HG02642 (cell line): ENCODE results near the gene RICTOR.

Experiments used
- ATAC-seq: cut with Tn5 transposase; IDR thresholded peaks from one replicate; pipeline ENCODE4 v1.9.1; 2021; ENCODE audit warnings: mild to moderate bottlenecking; ENCODE audit not compliant: unreplicated experiment, poor library complexity

Gene RICTOR

DNA sequence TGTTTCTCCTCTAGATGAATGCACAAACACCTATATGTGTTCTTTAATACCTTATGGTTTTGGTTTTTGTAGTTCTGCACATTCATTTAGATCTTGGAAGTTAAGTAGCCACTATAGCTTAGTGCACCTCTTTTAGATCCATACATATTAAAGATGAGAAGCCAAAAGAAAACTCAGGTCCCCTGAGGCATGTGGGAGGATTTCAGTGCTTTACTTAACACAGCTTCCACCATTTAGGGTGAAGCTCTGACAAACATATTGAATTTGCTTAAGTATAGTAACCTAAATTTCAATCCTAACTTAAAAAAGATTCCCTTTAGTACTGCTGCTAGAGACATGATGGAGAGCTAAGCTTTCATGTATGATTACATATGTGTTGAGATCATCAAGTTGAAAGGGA is 25.6 kb upstream of the RICTOR start:
- no peak for ATAC-seq

DNA sequence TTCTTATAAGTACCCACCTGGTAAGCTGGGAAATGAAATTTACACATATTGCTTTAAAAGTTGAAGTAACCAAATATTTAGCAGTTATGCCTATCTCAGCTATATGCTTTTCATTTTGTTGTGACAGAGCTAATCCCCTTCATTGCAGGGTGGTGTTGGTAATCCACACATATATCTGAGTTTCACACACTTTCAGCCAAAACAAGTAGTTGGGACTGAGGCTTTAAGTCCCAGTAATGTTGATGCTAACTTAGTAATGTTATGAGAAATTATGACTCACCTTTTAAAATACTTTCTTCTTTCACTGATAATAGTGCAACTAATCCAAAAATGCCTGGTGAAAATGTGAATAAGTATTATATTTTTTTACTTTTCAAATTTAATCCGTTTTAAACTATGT is 19.2 kb upstream of the RICTOR start:
- ATAC-seq = no peak

DNA sequence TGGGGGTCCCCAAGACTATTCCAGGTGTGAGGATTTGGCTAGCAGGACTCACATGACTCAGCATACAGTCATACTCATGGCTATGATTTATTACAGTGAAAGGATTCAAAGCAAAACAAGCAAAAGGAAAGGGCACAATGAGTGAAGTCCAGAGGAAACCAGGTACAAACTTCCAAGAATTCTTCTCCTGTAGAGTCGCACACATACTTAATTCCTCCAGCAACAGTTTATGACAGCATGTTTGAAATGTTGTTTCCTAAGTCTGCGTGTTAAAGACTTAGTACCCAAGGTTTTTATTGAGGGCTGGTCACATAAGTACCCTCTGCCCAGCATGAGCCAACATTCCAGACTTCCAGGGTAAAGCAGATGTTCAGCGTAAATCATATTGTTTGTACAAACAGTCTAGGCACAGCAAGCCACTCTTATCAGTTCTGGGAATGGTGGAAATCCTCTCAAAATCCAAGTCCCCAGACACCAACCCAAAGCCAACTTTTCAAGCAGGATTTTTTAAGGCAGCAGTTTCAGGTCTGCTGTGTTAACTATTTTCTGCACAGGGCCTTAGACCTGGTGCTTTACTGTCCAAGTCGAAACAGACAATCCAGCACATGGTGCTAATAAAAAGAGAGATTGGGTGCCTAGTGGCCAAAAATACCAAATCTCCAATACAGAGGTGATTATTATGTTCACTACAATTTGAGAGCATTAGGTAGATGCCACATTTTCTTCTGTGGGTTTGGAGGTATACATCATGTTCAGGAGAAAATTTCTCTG is 18.6 kb upstream of the RICTOR start:
- no peak for ATAC-seq

DNA sequence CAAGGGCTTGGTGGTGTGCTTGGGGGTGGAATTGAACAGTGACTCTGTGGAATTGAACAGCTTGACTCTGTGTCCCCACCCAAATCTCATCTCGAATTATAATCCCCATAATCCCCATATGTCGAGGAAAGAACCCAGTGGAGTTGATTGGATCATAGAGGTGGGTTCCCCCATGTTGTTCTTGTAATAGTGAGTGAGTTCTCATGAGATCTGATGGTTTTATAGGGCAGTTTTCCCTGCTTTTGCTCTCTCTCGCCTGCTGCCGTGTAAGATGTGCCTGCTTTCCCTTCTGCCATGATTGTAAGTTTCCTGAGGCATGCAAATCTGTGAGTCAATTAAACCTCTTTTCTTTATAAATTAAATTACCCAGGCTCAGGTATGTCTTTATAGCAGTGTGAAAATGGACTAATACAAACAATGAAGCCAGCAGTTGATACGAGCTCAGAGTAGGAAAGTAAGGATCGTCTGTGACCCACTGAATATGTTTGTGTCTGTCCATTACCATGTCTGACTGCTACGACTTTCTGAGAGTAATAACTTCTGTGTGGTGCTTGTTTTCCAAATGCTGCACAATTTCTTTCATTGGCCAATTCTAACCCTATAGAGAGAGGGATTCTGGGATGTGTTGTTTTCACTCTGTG is 17.9 kb upstream of the RICTOR start:
- no peak for ATAC-seq

DNA sequence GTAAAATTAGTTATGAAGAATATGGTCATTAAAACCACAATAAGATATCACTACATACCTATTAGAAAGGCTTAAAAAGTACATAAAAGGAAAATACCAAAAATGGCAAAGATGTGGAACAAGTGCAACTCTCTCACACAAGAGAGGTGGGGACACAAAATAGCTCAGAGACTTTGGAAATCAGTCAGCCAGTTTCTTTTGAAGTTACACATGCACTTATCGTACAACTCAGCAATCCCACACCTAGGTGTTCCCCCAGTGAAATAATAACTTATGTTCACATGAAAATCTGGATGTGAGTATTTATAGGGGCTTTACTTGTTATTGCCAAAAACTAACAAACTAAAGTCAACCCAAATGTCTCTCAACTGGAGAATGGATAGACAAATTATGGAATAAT is 9.8 kb upstream of the RICTOR start:
- ATAC-seq = no peak

DNA sequence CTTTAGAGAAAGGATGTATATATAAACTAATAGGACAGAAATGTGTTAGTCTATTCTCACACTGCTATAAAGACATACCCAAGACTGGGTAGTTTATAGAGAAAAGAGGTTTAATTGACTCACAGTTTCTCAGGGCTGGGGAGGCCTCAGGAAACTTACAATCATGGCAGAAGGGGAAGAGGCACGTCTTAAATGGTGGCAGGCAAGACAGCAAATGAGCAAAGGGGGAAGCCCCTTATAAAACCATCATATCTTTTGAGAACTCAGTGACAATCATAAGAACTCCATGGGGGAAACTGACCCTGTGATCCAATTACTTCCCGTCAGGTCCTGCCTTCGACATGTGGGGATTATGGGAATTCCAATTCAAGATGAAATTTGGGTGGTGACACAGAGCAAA is 8.8 kb upstream of the RICTOR start:
- no peak for ATAC-seq

DNA sequence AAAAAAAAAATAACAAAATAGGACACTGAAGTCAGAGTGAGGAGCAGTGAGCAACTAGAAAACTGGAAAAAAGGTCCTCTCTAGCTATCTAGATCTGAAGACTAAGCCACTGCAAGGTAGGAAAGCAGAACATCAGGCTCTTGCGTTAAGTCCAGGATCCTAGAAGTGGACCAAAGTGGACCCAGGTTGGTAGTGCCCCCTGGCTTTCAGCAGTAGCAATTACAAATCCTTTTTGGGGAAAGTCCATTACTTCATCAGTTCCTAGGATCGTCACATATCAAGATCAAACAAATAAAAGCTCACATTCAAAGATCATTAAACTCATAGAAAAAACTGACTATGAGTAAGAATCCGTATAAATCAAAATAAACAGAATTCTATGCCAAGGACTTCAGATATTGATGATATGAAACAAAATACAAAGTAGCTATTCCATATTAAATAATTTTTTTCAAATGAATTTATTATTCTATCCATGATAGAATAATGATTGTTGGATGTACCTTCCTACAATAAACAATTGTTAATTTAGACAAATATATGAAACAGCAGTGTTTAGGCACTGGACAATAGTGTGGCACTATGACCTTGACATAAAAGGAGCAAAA is 6.5 kb upstream of the RICTOR start:
- peak; percentile 48 for ATAC-seq

DNA sequence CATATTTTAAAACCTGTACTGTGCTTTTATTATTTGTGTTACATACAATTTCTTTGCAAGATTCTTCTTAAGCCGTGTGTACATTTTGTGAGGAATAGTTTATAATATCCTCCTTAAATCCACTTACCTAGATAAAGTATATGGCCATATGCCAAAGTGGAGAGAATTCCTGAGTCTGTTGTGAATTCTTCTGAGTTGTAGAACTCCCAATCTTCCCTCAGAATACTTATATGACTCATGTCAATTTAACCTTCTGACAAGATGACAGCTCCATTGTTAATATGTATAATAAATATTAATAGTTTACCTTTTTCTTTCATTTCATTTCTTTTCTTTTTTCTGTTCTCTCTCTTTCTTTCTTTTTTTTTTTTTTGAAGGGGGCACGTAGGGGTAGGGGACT is 6.0 kb upstream of the RICTOR start:
- ATAC-seq = no peak

DNA sequence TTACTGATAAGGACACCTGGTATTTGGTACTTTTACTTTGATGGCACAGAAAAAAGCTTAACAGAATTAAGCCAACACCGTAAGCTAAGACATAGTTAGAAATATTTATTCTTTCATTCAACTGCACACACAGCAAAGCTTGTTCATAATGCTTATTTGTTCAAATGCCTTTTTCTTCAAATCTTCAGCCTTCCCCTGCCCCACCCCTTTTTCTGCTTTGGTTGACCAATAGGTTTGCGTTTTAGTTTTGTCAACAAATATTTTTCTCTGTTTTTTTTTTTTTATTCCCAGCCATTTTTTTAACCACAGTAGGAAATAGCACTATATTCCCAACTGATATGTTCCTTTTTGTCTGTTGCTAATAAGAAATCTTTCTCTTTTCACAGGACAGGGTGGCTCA is 4.9 kb upstream of the RICTOR start:
- no peak for ATAC-seq

DNA sequence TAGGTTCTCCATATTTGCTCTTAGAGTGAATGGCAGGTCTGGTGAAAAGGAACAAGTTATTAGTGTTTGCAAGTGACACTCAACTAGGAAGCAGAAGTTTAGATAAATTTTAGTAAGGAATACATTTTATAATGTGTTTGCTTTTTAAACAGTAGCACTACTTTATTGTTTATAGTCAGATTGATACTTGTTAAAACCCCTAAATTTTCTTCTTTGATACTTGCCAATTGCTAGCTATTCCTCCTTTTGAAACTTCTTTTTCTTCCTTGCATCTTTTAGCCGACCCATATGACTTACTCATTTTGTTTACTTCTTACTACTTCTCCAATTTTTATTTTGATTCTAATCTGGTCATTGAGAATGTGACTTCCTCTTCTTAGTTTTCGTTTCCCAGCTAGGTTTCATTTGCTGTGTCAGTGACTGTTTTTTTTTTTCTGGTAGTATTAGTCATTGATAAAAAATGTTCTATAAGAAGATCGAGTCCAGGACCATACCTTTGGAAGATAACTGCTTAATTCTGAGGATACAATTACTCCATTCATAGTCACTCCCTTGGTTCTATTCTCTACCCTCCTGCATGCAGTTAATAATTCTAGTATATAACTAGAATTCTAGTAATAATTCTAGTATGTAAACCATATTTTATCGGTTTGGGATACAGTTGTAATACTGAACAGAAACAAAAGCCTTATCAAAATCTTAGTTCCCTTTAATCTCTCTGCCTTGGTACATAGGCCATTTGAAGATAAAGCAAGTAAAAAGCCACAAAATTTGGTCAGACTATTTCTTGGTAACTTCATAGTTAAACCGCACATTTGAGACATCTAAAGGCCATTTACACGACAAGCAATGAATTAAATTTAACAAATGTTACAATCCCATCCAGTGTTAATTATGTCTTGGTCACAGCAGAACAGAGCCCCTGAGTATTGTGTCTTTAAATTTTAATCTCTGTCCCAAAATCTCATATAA is 2.8 kb upstream of the RICTOR start:
- ATAC-seq = no peak

DNA sequence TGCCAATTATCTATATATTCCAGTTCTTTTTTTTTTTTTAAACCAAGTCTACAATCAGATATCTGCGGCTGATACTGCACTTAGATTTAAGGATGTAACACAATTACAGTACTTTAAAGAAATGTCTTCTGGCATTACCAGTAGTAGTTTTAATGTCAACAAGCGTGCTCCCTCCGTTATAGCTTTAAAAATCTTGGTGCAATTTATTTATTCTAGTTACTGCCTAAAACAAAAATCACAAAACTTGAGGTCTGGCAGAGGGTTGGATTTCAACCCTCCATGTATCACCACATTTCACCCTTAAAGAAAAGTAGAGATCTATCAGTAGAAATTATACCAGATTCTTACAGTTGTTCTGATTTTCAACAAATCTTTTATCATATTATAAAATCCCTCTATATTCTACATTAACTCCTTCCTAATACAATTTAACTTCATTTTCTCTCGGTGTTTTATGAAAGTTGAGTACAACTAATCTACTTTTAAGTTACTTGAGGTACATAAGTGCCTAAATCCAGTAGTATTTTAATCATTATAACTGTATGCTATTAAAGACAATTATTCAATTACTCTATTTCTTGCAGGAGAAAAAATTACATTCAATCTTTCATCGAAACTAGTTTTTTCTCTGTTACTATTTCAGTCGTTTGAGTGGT is 2.0 kb upstream of the RICTOR start:
- no peak for ATAC-seq

DNA sequence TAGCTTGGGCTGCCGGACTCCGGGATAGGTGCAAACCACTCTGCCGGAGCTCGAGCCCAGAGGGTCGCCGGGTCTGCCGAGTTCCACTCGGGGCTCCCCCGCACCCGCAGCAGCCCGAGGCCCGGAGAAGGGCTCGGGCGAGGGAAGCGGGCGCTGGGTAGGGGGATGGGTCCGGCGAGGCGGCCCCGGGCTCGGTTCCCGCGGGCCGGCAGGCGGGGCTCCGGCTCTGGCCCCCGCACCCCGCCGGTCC is 507 bp downstream of the RICTOR start:
- ATAC-seq = peak; percentile 33

DNA sequence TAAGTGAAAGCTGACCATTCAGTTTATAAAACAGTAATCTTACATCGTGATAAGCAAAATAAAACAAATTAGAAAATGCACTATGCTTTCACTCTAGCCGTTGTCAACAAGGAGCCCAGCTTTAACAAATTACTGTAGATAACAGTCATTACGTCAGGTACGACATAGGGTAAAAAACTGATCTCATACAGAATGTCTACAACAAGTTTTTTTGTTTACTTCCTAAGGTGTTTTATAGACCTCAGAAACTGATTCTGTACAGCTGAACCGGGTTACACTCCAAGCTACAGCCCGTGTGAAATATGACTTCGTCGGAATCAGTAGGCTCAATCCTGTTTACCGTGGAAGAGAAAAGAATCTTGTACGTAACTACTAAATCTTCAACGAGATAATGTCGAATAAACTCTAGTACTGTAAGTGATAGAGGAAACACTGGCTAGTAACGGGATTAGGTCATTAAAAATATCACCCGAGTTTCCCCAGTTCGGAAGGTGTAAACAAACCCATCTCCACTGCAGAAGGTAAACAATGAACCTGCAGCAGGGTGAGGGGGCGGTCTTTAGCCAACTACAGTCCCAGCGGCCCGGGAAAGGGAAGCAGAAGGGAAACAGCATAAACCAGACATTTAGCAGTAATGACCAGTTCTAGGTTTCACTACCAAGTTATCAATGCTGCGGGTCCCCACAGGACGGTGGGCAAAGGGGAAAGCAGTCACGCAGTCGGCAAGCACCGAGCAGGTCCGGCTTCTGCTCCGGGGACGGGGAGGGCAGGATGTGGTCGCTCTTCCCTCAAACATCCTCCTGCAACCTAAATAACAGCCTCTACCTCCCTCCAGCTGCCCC is 1.1 kb downstream of the RICTOR start:
- peak; percentile 38 for ATAC-seq

DNA sequence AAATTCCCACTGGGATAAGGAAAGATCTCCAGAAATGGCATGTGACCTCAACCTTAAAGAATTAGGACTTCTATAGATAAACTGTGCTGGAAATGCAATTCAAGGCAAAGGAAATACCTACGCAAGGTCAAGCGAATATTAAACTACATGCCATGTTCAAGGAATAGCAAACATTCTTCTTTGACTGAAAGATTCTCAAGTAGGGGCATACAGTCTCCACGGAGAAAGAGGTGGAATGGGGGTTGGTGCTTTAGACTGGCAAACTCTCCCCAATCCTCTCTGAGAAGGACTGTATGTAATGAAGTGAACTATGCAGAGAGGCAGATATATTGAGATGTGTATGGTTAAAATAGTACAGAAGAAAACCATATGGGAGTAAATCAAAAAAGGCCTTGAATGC is 6.1 kb downstream of the RICTOR start:
- no peak for ATAC-seq

DNA sequence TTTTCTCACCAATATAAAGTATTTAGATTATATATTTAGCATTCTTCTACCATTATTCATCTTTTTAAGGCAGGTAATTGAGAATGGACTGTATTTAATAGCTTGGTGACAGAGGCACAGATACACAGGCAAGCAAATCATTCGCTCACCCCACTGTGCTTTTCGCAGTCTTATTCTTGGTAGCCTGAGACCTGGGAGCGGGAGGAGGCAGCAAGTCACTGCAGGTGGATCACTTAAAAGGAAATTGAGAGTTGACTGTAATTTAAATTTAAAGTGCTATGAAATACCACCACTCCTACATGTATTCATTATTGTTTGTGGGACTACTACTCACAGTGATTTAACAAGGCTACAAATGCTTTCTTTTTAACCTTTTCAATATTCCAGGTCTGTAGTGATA is 9.7 kb downstream of the RICTOR start:
- no peak for ATAC-seq

DNA sequence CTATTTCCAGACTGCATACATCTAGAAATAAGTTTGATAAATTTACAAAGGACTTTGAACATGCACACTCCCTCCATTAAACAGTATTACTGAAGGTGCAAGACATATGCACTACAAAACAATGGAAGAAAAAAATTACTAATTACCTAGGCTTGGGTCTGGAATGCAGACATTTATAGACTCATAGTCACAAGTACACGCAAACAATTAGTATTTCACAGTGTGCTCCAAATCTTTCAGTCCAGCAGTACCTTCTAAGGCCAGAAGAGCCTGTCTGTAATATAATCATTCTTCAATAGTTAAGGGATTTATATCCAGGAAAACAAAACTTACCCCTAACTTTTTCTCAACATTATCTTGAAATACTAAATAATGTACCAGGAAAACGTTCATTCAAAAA is 11.2 kb downstream of the RICTOR start:
- ATAC-seq = no peak

DNA sequence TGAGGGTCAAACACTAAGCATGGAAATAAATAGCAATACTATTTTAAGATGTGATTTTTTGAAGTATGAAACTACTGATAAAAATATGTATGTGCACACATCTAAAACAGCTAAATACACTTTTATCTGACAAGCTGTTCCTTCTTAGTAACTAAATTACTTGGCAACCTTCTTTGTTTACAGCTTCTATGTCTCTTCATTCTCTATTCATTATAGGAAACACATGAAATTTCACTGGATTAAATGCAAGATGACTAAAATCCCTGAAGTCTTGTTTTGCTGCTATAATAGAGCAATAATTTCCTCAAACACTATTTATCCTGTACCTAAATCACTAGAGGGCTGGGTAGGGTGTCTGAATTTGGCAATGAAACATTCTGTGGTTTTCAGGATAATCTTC is 11.7 kb downstream of the RICTOR start:
- ATAC-seq = no peak

DNA sequence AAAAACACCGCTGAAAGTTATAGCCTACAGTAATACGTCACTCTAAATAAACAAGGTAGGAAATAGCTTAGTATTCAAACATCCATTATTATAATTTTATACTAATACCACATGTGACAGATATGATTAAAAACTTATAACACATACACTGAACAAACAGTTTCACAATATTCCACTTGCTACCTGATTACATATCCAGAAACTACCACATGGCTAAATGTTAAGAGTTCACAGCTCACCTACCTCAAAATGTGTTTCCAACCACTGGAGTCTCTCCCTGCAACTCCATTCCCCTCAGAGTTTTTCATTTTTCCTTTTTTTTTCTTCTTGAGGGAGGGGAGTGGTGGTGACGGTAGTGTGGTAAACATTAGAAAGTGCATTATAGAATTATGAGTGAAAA is 12.1 kb downstream of the RICTOR start:
- no peak for ATAC-seq

DNA sequence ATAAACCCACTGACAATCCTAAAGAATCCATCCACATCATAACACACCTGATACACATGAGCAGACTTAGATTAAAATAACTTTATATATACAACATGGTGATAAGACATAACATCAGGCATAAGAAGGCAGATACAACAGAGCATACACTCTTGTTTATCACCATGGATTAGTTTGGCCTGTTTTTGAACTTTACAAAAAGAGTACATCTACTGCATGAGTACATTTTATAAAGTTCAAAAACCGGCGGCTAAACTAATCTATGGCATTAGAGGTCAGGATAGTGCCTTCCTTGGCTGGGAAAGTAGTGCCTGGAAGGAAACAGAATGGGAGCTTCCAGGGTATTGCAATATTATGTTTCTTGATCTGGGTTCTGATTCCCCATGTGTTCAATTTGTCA is 15.1 kb downstream of the RICTOR start:
- ATAC-seq = no peak
